ENCODE results near the gene CSTPP1.

The CSTPP1 gene

DNA sequence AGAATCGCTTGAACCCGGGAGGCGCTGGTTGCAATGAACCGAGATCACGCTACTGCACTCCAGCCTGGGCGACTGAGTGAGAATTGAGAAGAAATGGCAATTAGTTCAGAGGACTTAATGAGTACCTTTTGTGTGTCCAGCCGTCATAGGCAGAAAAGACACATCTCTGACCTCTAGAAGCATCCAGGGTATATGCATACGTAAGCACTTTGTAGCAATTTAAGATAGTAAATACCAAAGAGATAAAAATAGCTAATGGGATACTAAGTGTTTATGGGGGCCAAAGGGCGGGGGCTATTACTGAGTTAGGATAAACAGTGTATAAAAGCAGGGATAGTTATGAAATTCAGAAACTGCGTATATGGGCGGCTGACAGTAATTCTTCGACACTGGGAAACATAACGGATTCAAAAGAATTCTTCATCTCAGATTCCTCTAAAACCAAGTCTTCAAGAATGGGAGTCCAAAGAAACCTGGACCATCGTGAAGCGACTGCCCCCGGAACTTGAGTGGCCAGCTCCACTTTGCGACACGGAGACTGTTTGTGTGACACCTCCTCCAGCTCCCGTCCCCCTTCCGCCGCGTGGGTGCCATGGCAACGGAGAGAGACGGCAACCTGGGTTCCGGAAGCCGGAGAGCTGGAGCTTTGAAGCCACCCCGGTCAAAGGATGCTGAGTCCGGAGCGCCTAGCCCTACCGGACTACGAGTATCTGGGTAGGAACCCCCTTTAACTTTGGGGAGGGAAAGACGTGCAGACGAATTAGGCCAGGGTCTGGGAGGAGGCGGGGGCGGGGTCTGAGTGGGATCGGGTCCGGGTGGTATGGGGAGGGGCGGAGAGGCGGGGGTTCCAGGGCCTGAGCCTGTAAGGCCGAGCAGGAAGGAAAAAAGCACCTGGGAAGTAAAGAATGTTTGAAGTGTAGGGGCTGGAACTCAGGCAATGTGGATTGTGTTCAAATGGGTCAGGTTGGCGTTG, at the start of gene CSTPP1:
TSS of gene CSTPP1 (plus strand) at position 624 of the 973 bp plus-strand sequence. CDS start at position 669, 45 bp downstream.
- peak; percentile 95 for DNase-seq

GRCh38 chr11:46888636-46889035, 47.9 kb upstream of the CSTPP1 start:
- no peak for DNase-seq

GRCh38 chr11:46889251-46889650, 47.3 kb upstream of the CSTPP1 start:
- DNase-seq, result no peak

DNA sequence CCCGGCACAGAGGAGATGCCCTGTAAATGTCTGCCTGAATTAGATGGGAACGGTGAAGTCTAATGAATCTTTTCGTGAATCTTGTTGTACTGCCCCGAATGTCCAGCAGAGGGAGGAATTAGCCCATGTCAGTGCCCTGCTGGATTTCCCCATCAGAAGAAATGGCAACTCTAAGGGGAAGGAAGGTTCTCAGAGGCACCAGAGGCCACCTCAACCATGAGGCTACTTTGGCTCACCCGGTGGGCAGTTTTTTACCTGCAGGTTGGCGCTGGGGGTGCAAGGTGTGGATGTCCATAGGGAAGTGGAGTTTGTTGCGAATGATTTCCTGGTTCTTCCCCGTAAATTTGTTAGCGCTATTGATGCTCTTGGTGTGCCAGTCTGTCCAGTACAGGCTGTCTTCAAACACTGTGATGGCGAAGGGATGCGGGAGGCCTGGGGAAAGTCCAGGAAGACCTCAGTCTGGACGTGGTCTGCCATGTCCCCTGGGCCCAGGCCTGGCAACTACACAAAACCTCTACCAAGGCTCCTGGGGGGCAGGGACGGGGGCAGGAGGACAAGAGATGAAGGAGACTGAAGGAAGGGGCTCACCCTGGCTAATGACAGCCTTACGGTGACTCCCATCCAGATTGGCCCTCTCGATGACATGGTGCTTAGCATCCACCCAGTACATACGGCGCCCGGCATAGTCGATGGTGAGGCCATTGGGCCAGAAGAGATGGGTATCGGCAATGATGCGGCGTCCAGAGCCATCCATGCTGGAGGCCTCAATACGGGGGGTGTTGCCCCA, 46.7 kb upstream of the CSTPP1 start:
- peak; percentile 76 for DNase-seq

- DNase-seq, result no peak
Measured at GRCh38 chr11:46890665-46891064, 45.9 kb upstream of the CSTPP1 start.

DNA sequence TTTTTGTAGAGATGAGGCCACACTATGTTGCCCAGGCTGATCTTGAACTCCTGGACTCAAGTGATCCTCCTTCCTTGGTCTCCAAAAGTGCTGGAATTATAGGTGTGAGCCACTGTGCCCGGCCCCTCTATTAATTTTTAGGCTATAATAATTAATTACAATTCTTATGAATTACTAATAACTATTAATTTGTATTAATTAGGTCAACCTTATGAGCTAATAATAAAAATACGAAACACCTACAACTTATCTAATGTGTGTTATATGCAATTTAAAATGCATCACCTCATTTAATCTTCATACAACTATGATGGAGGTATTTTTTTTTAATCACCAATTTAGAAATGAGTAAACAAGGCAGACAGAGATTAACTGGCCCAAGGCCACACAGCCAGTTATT, 44.5 kb upstream of the CSTPP1 start:
- no peak for DNase-seq

DNA sequence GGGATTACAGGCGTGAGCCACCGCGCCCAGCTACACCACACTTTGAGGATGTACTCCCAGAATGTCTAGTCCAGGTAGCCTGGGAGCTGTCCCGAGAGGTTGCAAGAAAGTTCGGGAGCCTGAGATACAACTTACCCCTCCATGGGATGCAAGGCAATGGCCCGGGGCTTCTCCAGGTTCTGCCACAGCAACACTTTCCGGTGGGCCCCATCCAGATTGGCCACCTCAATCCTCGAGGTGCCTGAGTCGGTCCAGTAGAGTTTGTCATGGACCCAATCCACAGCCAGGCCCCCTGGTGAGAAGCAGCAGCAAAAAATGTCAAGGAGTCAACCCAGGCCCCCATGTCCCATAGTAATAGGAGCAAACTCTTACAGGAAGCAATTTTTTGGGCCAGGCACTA, 43.7 kb upstream of the CSTPP1 start:
- DNase-seq, result no peak

GRCh38 chr11:46894506-46894905, 42.1 kb upstream of the CSTPP1 start:
- DNase-seq, result no peak

DNA sequence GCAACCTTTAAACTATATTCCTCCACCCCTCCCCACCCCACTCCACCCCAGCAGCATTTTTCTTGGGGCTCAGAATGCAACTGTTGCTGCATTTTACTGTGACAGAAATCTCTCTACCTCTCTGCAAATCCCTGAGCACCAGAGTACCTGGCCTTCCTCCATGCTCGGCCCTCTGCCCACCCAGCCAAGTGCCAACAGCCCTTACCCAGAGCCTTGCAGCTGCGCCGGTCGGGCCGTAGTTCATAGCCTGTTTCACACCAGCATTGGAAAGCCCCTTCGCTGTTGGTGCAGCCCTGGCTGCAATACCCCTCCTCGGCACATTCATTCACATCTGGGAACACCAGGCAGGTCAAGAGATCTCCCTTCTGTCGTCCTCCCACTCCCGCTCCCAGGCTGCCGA, 41.6 kb upstream of the CSTPP1 start:
- no peak for DNase-seq

DNA sequence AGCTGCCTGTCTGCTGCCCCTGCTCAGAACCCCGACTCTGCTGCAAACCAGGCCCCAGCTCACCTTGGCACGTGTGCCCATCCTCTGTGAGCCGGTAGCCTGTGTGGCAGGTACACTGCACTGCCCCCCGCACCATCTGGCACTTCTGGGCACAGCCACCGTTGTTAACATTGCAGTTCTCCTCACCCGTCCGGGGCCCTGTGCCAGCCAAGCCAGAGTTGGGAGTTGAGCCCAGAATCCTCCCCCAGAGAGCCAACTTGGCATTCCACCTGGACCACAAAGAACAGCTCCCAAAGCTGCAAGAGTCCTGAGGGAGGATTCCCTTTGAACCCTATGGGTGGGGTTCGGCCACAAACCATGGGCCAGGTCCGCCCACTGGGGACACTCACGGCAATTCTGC, 40.7 kb upstream of the CSTPP1 start:
- no peak for DNase-seq

DNA sequence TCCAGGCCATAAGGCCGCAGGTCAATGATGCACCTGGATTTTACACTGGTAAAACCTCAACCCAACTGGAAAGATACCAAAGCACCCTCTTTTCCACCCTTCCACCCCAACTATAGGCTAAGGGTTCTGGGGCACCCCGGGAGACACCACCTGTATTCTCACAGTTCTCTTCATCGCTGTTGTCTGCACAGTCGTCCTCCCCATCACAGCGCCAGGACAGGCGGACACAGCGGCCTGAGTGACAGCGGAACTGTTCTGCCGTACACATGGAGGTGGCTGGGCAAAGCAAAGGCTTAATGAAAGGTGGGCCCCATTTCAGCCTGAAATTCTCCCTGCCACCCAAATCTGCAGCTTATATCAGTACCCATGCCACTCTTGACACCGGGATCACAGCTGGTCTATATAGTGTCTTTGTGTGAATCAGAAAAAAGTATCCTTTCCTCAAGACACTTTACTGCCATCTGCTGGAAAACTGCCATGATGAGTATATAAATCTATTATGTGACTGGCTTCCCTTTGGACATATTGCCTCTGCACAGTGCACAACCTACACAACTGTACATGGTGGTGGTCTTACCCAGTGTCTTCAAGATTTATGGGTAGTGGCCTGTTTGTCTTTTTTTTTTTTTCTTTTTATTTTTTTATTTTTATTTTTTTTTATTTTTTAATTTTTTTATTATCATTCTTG, 39.7 kb upstream of the CSTPP1 start:
- DNase-seq, result peak; percentile 83

- DNase-seq, result no peak
Measured at GRCh38 chr11:46898396-46899095, 38.0 kb upstream of the CSTPP1 start.

GRCh38 chr11:46899501-46900025, 37.0 kb upstream of the CSTPP1 start:
- DNase-seq, result no peak

GRCh38 chr11:46900091-46900746, 36.3 kb upstream of the CSTPP1 start:
- DNase-seq, result no peak

GRCh38 chr11:46901156-46901555, 35.4 kb upstream of the CSTPP1 start:
- DNase-seq, result no peak

- DNase-seq, result no peak
Measured at GRCh38 chr11:46902694-46903093, 33.9 kb upstream of the CSTPP1 start.

GRCh38 chr11:46903846-46904245, 32.7 kb upstream of the CSTPP1 start:
- DNase-seq, result no peak

- DNase-seq, result no peak
Measured at GRCh38 chr11:46905806-46906205, 30.8 kb upstream of the CSTPP1 start.

GRCh38 chr11:46906609-46907041, 29.9 kb upstream of the CSTPP1 start:
- DNase-seq, result no peak

DNA sequence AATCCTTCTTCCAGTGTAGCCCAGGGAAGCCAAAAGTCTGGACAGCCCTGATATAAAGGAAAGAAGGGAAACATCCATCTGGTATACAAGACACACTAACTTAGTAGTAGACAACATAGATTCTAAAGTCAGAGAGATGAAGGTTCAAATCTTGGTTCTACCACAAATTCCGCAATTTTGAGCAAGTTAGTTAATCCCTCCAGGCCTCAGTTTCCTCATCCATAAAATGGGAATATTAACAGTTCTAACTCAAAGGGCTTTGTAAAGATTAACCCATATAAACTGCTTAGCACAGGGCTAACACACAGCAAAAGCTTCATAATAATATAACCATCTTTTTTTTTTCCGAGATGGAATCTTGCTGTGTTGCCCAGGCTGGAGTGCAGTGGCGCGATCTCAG, 29.0 kb upstream of the CSTPP1 start:
- no peak for DNase-seq

DNA sequence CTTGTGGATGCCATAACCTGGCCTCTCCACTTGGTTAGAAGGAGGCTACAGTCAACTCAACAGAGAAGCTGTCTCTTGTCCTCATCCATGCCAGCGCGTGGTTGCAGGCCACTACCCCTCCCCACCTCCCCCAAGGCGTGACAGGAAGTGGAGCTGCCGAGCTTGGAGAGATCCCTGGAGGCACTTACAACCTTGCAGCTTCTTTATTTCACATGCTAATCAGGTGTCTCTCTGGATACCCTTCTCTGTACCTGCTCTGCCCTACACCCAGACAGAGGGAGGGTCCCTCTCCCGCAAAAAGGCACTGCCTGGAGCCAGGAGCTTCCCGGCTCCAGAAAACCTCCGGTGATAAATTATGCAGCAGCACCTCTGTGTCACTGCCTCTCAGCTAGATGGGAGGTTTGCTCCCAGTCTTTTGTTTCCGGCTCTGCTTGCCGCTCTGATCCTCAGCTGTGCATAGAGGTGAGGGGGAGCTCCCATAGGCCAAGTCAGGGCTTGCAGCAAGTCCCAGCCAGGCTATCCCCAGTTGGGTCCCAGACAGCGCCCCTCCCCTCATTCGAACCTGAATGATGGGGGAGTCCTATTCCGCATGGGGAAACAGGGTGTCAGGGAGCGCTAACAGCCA, 23.9 kb upstream of the CSTPP1 start:
- no peak for DNase-seq

All from hematopoietic multipotent progenitor cell treated with erythropoietin and hydrocortisone succinate and interleukin-3 and kit ligand, for 8 days (in vitro differentiated cells).